Activated CD4-positive, alpha-beta memory T cell treated with anti-CD3 and anti-CD28 coated beads, Interleukin-2, amount 10 ng/mL, durations not matched to agents 7 days and 5 days (primary cell): Measurements from ENCODE around the gene ELP4. TPM values are rescaled to one million over a fixed set of nuclear protein-coding genes. Genes with fewer than 3 reads are reported as not detected.

Experiments used
- CTCF ChIA-PET: fragments of 350-600 bp; sonication (Branson Sonifier 250); formaldehyde crosslinking; loops from one replicate; lab custom pipeline; 2021; ENCODE audit warnings: antibody characterized with exemption, inconsistent platforms; lab: Charles Lee
- POLR2A ChIA-PET: fragments of 350-600 bp; sonication (Branson Sonifier 250); formaldehyde crosslinking; loops from one replicate; lab custom pipeline; 2021; ENCODE audit warnings: antibody characterized with exemption; lab: Charles Lee
- DNase-seq: peaks from one replicate; pipeline ENCODE4 v3.0.0-alpha.2; 2020
- H3K27ac Mint-ChIP-seq: one replicate; pipeline ENCODE4 v1.8.0; 2021; ENCODE audit warnings: mild to moderate bottlenecking, mixed read lengths
- H3K27me3 Mint-ChIP-seq: one replicate; pipeline ENCODE4 v1.8.0; 2021; ENCODE audit warnings: mixed read lengths
- H3K36me3 Mint-ChIP-seq: one replicate; pipeline ENCODE4 v1.8.0; 2021; ENCODE audit warnings: low read depth, mixed read lengths
- H3K4me1 Mint-ChIP-seq: one replicate; pipeline ENCODE4 v1.8.0; 2021; ENCODE audit warnings: mixed read lengths
- H3K4me3 Mint-ChIP-seq: one replicate; pipeline ENCODE4 v1.8.0; 2021; ENCODE audit warnings: mild to moderate bottlenecking, mixed read lengths
- H3K9me3 Mint-ChIP-seq: one replicate; pipeline ENCODE4 v1.8.0; 2021; ENCODE audit warnings: mixed read lengths
- total RNA-seq, 2 experiments: library from RNA; stranded (reverse); gene quantifications; one replicate each; pipeline ENCODE4 v1.2.3, GENCODE V29; 2021

The ELP4 gene
- total RNA-seq, 2 experiments from 2014 or later: 19.0 to 19.9 TPM

- ChIA-PET CTCF (no interaction called here), POLR2A (no interaction called here)
- H3K36me3 Mint-ChIP-seq: peaks cover 20% of the 10 kb centered on the region
- DNase-seq: no peak
- peaks cover 83% of the 10 kb centered on the region for H3K27me3 Mint-ChIP-seq
- H3K4me1 Mint-ChIP-seq: peaks cover 27% of the 10 kb centered on the region
- no peak overlapping the region for H3K4me3 Mint-ChIP-seq
- H3K27ac Mint-ChIP-seq: no peak overlapping the region
- no peaks in the 10 kb centered on the region for H3K9me3 Mint-ChIP-seq
These were observed 296.1 kb downstream of the ELP4 start for GRCh38 chr11:31805629-31806185.

DNA sequence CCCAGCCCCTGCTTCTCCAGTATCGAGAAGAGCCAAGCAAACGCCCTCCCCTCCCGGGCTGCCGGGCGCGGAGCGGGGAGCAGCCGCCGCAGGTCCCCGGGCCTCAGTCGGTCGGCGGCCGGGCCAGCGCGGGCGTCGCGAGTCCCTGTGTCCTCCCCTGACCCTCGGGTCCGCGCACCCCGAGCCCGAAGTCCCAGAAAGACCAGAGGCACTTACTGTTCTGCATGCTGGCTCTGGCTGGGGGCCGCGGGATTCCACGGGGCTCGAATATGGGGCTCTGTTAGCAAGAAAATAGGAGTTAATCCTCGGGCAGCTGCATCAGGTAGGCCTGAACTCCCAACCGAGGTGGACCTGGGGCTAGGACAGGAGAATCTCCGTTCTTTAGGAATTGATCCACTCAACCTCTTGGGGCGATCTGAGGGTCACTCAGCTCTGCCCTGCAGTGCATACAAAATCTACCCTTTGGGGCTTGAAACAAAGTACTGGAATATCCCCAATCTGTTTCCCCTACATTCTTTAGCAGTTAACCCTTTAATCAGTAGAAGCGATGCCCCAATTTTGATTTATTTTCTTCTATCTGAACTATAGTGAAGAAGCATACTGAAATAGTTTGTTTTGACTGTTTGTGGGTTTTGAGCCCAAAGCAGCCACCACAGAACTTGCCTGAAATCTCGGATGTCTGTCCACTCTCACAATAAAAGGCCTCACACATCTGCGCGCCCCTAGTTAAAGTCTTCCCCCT lies 296.8 kb downstream of the ELP4 start:
- peaks cover 83% of the 10 kb centered on the region for H3K27me3 Mint-ChIP-seq
- no peaks in the 10 kb centered on the region for H3K9me3 Mint-ChIP-seq
- peaks cover 24% of the 10 kb centered on the region for H3K36me3 Mint-ChIP-seq
- H3K27ac Mint-ChIP-seq: no peak overlapping the region
- no peak for DNase-seq
- ChIA-PET POLR2A (interaction anchor here (0.9 kb wide), 1 partner anchor 14 kb away, joined by 3 read pairs; no protein-coding TSS in a partner anchor), CTCF (no interaction called here)
- H3K4me3 Mint-ChIP-seq: no peak overlapping the region
- H3K4me1 Mint-ChIP-seq: peaks cover 30% of the 10 kb centered on the region

DNA sequence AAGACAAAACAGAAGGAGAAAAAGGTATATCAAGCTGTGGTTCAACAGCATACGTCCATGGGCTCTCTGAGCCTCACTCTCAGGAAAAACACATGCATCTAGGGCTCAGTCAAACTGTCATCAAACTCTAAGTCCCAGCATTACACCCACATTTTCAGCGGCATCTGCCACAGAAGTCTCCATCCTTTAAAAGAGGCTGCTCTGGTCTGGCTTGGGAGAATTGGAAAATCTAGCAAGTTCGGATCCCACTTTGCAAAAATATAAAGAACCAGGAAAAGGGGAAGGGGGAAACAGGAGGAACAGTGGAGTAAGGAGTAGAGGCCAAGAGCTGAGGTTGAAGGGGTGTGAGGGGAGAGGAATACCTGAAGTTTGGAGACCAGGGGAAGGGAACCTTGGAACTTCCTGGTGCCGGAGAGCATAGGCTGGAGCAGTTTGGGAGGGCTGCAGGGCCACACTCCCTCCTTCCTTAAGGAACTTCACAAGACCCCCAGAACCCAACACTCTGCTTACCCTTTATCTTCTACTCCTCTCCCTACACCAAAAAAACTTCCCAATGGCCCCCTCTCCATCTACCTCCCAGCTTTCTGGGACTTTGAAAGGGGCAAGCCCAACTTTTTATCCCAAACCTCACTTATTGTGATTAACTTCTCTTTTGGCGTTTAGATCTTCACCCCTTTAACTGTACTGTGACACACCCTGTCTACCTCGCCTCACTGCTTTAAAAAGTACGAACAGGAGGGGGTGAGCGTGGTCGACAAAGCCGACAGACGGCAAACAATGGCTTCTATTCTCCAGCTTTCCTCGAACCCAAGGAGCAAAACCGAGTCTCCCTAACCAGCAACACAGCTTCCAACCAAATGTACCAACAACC lies 297.6 kb downstream of the ELP4 start:
- Mint-ChIP-seq H3K9me3 (no peaks in the 10 kb centered on the region), H3K4me1 (peaks cover 34% of the 10 kb centered on the region), H3K27ac (no peak overlapping the region), H3K36me3 (peaks cover 24% of the 10 kb centered on the region), H3K27me3 (peaks cover 83% of the 10 kb centered on the region), H3K4me3 (no peak overlapping the region)
- no peak for DNase-seq
- ChIA-PET CTCF (no interaction called here), POLR2A (interaction anchor here (0.9 to 1.4 kb wide), 2 partner anchors 13 to 15 kb away, joined by 3 to 7 read pairs; no protein-coding TSS in a partner anchor)

- no peak for DNase-seq
- no peaks in the 10 kb centered on the region for H3K9me3 Mint-ChIP-seq
- ChIA-PET CTCF (no interaction called here), POLR2A (interaction anchor here (1.4 kb wide), 1 partner anchor 14 kb away, joined by 7 read pairs; no protein-coding TSS in a partner anchor)
- H3K27ac Mint-ChIP-seq: no peak overlapping the region
- H3K36me3 Mint-ChIP-seq: peaks cover 26% of the 10 kb centered on the region
- H3K4me3 Mint-ChIP-seq: no peak overlapping the region
- peaks cover 83% of the 10 kb centered on the region for H3K27me3 Mint-ChIP-seq
- peaks cover 39% of the 10 kb centered on the region for H3K4me1 Mint-ChIP-seq
These were observed 298.5 kb downstream of the ELP4 start for GRCh38 chr11:31807799-31808667.

- Mint-ChIP-seq H3K27me3 (peaks cover 81% of the 10 kb centered on the region), H3K9me3 (no peaks in the 10 kb centered on the region), H3K4me1 (peaks cover 38% of the 10 kb centered on the region), H3K4me3 (no peak overlapping the region), H3K27ac (no peak overlapping the region), H3K36me3 (peaks cover 23% of the 10 kb centered on the region)
- DNase-seq: no peak
- ChIA-PET POLR2A (interaction anchor here (1.4 kb wide), 1 partner anchor 13 kb away, joined by 7 read pairs; no protein-coding TSS in a partner anchor), CTCF (no interaction called here)
These were observed 299.4 kb downstream of the ELP4 start for GRCh38 chr11:31808721-31809540.

GRCh38 chr11:31809541-31809856 lies 299.9 kb downstream of the ELP4 start:
- POLR2A ChIA-PET: no interaction called here
- peaks cover 79% of the 10 kb centered on the region for H3K27me3 Mint-ChIP-seq
- H3K4me3 Mint-ChIP-seq: peak overlapping the region; percentile 2
- H3K9me3 Mint-ChIP-seq: no peaks in the 10 kb centered on the region
- DNase-seq: no peak
- CTCF ChIA-PET: no interaction called here
- H3K27ac Mint-ChIP-seq: no peak overlapping the region
- peaks cover 19% of the 10 kb centered on the region for H3K36me3 Mint-ChIP-seq
- H3K4me1 Mint-ChIP-seq: peaks cover 32% of the 10 kb centered on the region

GRCh38 chr11:31809857-31810778 lies 300.6 kb downstream of the ELP4 start:
- CTCF ChIA-PET: no interaction called here
- peak overlapping the region; percentile 2 for H3K4me3 Mint-ChIP-seq
- no peaks in the 10 kb centered on the region for H3K9me3 Mint-ChIP-seq
- H3K4me1 Mint-ChIP-seq: peaks cover 32% of the 10 kb centered on the region
- H3K27me3 Mint-ChIP-seq: peaks cover 81% of the 10 kb centered on the region
- H3K36me3 Mint-ChIP-seq: peaks cover 15% of the 10 kb centered on the region
- no peak for DNase-seq
- POLR2A ChIA-PET: no interaction called here
- H3K27ac Mint-ChIP-seq: no peak overlapping the region

- no peaks in the 10 kb centered on the region for H3K9me3 Mint-ChIP-seq
- ChIA-PET POLR2A (no interaction called here), CTCF (no interaction called here)
- H3K27me3 Mint-ChIP-seq: peaks cover 80% of the 10 kb centered on the region
- peak; percentile 40 for DNase-seq
- H3K27ac Mint-ChIP-seq: peak within 1 kb of the TSS; percentile 67
- H3K4me3 Mint-ChIP-seq: peak within 1 kb of the TSS; percentile 58
- peaks cover 35% of the 10 kb centered on the region for H3K4me1 Mint-ChIP-seq
- H3K36me3 Mint-ChIP-seq: peaks cover 15% of the 10 kb centered on the region
These were observed 301.4 kb downstream of the ELP4 start, which contains the start of gene PAX6 for GRCh38 chr11:31810779-31811647. PAX6 (minus strand) TSS chr11:31811322; CDS start chr11:31806411, 4,911 bp downstream.

- no peaks in the 10 kb centered on the region for H3K9me3 Mint-ChIP-seq
- H3K36me3 Mint-ChIP-seq: peaks cover 11% of the 10 kb centered on the region
- POLR2A ChIA-PET: no interaction called here
- DNase-seq: no peak
- no peak overlapping the region for H3K27ac Mint-ChIP-seq
- H3K4me3 Mint-ChIP-seq: peak overlapping the region; percentile 30
- CTCF ChIA-PET: no interaction called here
- peaks cover 75% of the 10 kb centered on the region for H3K27me3 Mint-ChIP-seq
- H3K4me1 Mint-ChIP-seq: peaks cover 43% of the 10 kb centered on the region
These were observed 303.1 kb downstream of the ELP4 start for GRCh38 chr11:31812383-31813381.
